SK-N-SH (cell line): Measurements from ENCODE around the gene MCTP1. TPM values are rescaled to one million over a fixed set of nuclear protein-coding genes. Genes with fewer than 3 reads are reported as not detected.

ENCODE experiments used
- CTCF ChIA-PET: fragments of 300-600, 350-600 bp; formaldehyde crosslinking; extraction: SDS; loops from one replicate; lab custom pipeline; 2021; lab: Yijun Ruan, JAX
- POLR2A ChIA-PET: fragments of 350-600 bp; sonication (Branson Sonifier 250); formaldehyde crosslinking; extraction: SDS; loops from one replicate; lab custom pipeline; 2020; ENCODE audit warnings: antibody characterized with exemption, inconsistent platforms; lab: Yijun Ruan, JAX
- DNase-seq: peaks from one replicate; pipeline ENCODE4 v3.0.0; 2012
- H2AFZ ChIP-seq: fragments of 200-600 bp; sonication (generic); 2 replicates; pipeline ENCODE4 v1.8.1; 2016; ENCODE audit warnings: antibody characterized with exemption, mild to moderate bottlenecking, low read depth
- H3F3A ChIP-seq: fragments of 200-600 bp; sonication (generic); replicated peaks from 2 replicates; pipeline ENCODE3; 2016; ENCODE audit warnings: antibody characterized with exemption, mild to moderate bottlenecking; ENCODE audit not compliant: insufficient read depth
- H3K27ac ChIP-seq, 2 experiments: fragments of 200-500 bp in 1 of 2; fragments of 200-600 bp in 1 of 2; sonication (Bioruptor generic) in 1 of 2; sonication (generic), shearing (Covaris generic) in 1 of 2; 2 replicates each; pipeline versions ENCODE4 v1.5.1 to v1.6.1; 2014 to 2016; ENCODE audit warnings: low read depth in 2 of 2, inconsistent platforms in 1 of 2, low read length in 1 of 2, mild to moderate bottlenecking in 1 of 2, mixed read lengths in 1 of 2
- H3K27me3 ChIP-seq: fragments of 200-600 bp; sonication (generic), shearing (Covaris generic); 2 replicates; pipeline ENCODE4 v1.6.1; 2016; ENCODE audit warnings: mixed run types; ENCODE audit not compliant: insufficient read depth
- H3K36me3 ChIP-seq, 2 experiments: fragments of 200-500 bp in 1 of 2; fragments of 200-600 bp in 1 of 2; sonication (Bioruptor generic) in 1 of 2; sonication (generic) in 1 of 2; replicated peaks in 1 of 2; 2 replicates each; pipeline versions ENCODE3 to v1.5.1; 2014 to 2016; ENCODE audit warnings: low read length in 1 of 2, mild to moderate bottlenecking in 1 of 2; ENCODE audit not compliant: insufficient read depth in 2 of 2, control insufficient read depth in 1 of 2
- H3K4me1 ChIP-seq, 2 experiments: fragments of 200-500 bp in 1 of 2; fragments of 200-600 bp in 1 of 2; sonication (Bioruptor generic) in 1 of 2; sonication (generic), shearing (Covaris generic) in 1 of 2; 2 replicates each; pipeline versions ENCODE4 v1.5.1 to v1.6.1; 2014 to 2016; ENCODE audit warnings: low read depth in 1 of 2, low read length in 1 of 2, mixed run types in 1 of 2; ENCODE audit not compliant: insufficient read depth in 2 of 2, control insufficient read depth in 1 of 2
- H3K4me2 ChIP-seq: fragments of 200-600 bp; sonication (generic), shearing (Covaris generic); 2 replicates; pipeline ENCODE4 v1.6.1; 2017; ENCODE audit warnings: mixed run types
- H3K4me3 ChIP-seq, 2 experiments: fragments of 200-500 bp in 1 of 2; fragments of 200-600 bp in 1 of 2; sonication (Bioruptor generic) in 1 of 2; sonication (generic), shearing (Covaris generic) in 1 of 2; 2 replicates each; pipeline versions ENCODE4 v1.5.1 to v1.8.1; 2014 to 2016; ENCODE audit warnings: low read depth in 2 of 2, inconsistent platforms in 1 of 2, low read length in 1 of 2, mild to moderate bottlenecking in 1 of 2, mixed read lengths in 1 of 2, moderate library complexity in 1 of 2
- H3K79me2 ChIP-seq: fragments of 200-600 bp; sonication (generic); 2 replicates; pipeline ENCODE4 v1.8.1; 2017; ENCODE audit warnings: mild to moderate bottlenecking; ENCODE audit not compliant: insufficient read depth
- H3K9ac ChIP-seq: fragments of 200-600 bp; sonication (generic); 2 replicates; pipeline ENCODE4 v1.6.1; 2017; ENCODE audit warnings: mixed run types
- H3K9me2 ChIP-seq: fragments of 200-600 bp; sonication (generic); 2 replicates; pipeline ENCODE4 v1.6.1; 2017; ENCODE audit warnings: mixed run types
- H3K9me3 ChIP-seq: fragments of 200-600 bp; sonication (generic); 2 replicates; pipeline ENCODE4 v1.6.1; 2017; ENCODE audit warnings: mixed run types, mild to moderate bottlenecking, moderate library complexity
- H4K20me1 ChIP-seq: fragments of 200-600 bp; sonication (generic); 2 replicates; pipeline ENCODE4 v1.6.1; 2017; ENCODE audit warnings: mild to moderate bottlenecking, mixed run types; ENCODE audit not compliant: insufficient read depth
- CHD2 ChIP-seq: fragments of 150-350 bp; IDR thresholded peaks from 2 replicates; pipeline ENCODE4 v1.6.1; 2018; ENCODE audit warnings: low read length; ENCODE audit not compliant: partially characterized antibody
- FOSL2 ChIP-seq: IDR thresholded peaks from 2 replicates; pipeline ENCODE4 v1.4.0; 2012; ENCODE audit warnings: low read depth, mild to moderate bottlenecking, moderate library complexity, borderline replicate concordance
- FOXJ3 ChIP-seq: sonication (generic); formaldehyde crosslinking; IDR thresholded peaks from 2 replicates; pipeline ENCODE4 v1.5.1; 2020; ENCODE audit warnings: mild to moderate bottlenecking, missing genetic modification reagents
- FOXM1 ChIP-seq: IDR thresholded peaks from 2 replicates; pipeline ENCODE4 v1.4.0; 2012; ENCODE audit warnings: low read depth, mild to moderate bottlenecking
- GABPA ChIP-seq: IDR thresholded peaks from 2 replicates; pipeline ENCODE4 v1.4.0; 2012; ENCODE audit warnings: low read depth, mild to moderate bottlenecking
- NRF1 ChIP-seq: IDR thresholded peaks from 2 replicates; pipeline ENCODE4 v1.6.1; 2012; ENCODE audit warnings: low read depth, mild to moderate bottlenecking, low read length
- PBX3 ChIP-seq: IDR thresholded peaks from 2 replicates; pipeline ENCODE4; 2012
- POLR2AphosphoS5 ChIP-seq: IDR thresholded peaks from 2 replicates; pipeline ENCODE4 v1.6.1; 2012; ENCODE audit warnings: low read depth, low read length
- RAD21 ChIP-seq: IDR thresholded peaks from 2 replicates; pipeline ENCODE4 v1.6.1; 2012; ENCODE audit warnings: mild to moderate bottlenecking, low read length
- RCOR1 ChIP-seq: fragments of 150-350 bp; IDR thresholded peaks from 2 replicates; pipeline ENCODE4 v1.6.1; 2017; ENCODE audit warnings: antibody characterized with exemption, low read length
- RFX5 ChIP-seq: IDR thresholded peaks from 2 replicates; pipeline ENCODE4 v1.6.1; 2012; ENCODE audit warnings: mild to moderate bottlenecking, improper control_type of control experiment, low read length
- SIN3A ChIP-seq: IDR thresholded peaks from 2 replicates; pipeline ENCODE4 v1.6.1; 2012; ENCODE audit warnings: low read depth, mild to moderate bottlenecking, low read length, moderate library complexity, borderline replicate concordance
- SMC3 ChIP-seq: IDR thresholded peaks from 2 replicates; pipeline ENCODE4 v1.6.1; 2012; ENCODE audit warnings: low read depth, low read length, improper control_type of control experiment
- TAF1 ChIP-seq: IDR thresholded peaks from 2 replicates; pipeline ENCODE4 v1.6.1; 2012; ENCODE audit warnings: low read depth, mild to moderate bottlenecking, low read length, moderate library complexity, borderline replicate concordance
- TEAD4 ChIP-seq: IDR thresholded peaks from 2 replicates; pipeline ENCODE4 v1.4.0; 2012; ENCODE audit warnings: mild to moderate bottlenecking, borderline replicate concordance; ENCODE audit not compliant: insufficient read depth
- ZBTB33 ChIP-seq: IDR thresholded peaks from 2 replicates; pipeline ENCODE4 v1.4.0; 2012; ENCODE audit warnings: low read depth, borderline replicate concordance
- WGBS: methylation state at CpG from one replicate; pipeline ENCODE4 v1.1.6; 2017; ENCODE audit warnings: low lambda C conversion rate; 5-methylcytosine and 5-hydroxymethylcytosine counted together
- polyA plus RNA-seq, 3 experiments: library from polyadenylated mRNA; depleted of rRNA; stranded (reverse); fragments of >200 nt; gene quantifications; 2 replicates each; pipeline ENCODE4 v1.2.3, GENCODE V29; 2012
- TF ChIP-seq, protein P1 (sequence below): IDR thresholded peaks from 2 replicates; pipeline ENCODE4 v1.6.1; 2012; ENCODE audit warnings: mild to moderate bottlenecking, low read depth, low read length, moderate library complexity
- TF ChIP-seq, protein P2 (sequence below): fragments of 150-350 bp; IDR thresholded peaks from 2 replicates; pipeline ENCODE4 v1.6.1; 2016; ENCODE audit warnings: mild to moderate bottlenecking, low read depth, low read length
- TF ChIP-seq, protein P3 (sequence below): IDR thresholded peaks from 2 replicates; pipeline ENCODE4 v1.4.0; 2012; ENCODE audit warnings: low read depth, borderline replicate concordance

The MCTP1 gene
- polyA plus RNA-seq, 1 of the 3 experiments (the other 2 are of a cell fraction): 0.53 TPM

DNA sequence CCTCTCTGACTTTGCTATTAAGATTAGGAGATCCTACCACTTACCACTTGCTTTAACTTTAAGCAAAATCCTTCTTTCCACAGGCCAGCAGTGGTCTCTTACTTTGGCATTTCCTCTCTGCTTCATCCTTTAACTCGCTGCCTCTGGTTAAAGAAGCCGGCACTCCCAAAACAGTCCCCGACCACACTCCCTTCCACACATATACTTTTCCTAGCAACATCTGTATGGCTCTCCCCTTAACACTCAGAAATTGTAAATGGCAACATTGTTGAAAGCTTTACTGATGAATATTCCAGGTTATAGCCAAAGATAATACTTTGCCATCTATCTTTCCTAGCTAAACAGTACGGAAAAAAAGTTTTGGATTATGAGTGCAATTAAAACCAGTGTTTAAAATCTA, 133.2 kb downstream of the MCTP1 start (continued):
- TF ChIP-seq, protein P1, sequence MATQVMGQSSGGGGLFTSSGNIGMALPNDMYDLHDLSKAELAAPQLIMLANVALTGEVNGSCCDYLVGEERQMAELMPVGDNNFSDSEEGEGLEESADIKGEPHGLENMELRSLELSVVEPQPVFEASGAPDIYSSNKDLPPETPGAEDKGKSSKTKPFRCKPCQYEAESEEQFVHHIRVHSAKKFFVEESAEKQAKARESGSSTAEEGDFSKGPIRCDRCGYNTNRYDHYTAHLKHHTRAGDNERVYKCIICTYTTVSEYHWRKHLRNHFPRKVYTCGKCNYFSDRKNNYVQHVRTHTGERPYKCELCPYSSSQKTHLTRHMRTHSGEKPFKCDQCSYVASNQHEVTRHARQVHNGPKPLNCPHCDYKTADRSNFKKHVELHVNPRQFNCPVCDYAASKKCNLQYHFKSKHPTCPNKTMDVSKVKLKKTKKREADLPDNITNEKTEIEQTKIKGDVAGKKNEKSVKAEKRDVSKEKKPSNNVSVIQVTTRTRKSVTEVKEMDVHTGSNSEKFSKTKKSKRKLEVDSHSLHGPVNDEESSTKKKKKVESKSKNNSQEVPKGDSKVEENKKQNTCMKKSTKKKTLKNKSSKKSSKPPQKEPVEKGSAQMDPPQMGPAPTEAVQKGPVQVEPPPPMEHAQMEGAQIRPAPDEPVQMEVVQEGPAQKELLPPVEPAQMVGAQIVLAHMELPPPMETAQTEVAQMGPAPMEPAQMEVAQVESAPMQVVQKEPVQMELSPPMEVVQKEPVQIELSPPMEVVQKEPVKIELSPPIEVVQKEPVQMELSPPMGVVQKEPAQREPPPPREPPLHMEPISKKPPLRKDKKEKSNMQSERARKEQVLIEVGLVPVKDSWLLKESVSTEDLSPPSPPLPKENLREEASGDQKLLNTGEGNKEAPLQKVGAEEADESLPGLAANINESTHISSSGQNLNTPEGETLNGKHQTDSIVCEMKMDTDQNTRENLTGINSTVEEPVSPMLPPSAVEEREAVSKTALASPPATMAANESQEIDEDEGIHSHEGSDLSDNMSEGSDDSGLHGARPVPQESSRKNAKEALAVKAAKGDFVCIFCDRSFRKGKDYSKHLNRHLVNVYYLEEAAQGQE: no peak
- TF ChIP-seq SMC3 (no peak), FOSL2 (no peak), SIN3A (no peak), TAF1 (no peak), PBX3 (no peak)

GRCh38 chr5:95149387-95149786, 135.5 kb downstream of the MCTP1 start:
- H3K9ac ChIP-seq: no peak overlapping the region
- H3K27ac ChIP-seq: no peak overlapping the region
- no peaks in the 10 kb centered on the region for H3K79me2 ChIP-seq
- no peaks in the 10 kb centered on the region for H3K27me3 ChIP-seq
- no peak overlapping the region for H2AFZ ChIP-seq
- TF ChIP-seq RAD21 (no peak), POLR2AphosphoS5 (no peak), RCOR1 (no peak), NRF1 (no peak), ZBTB33 (no peak), FOXM1 (no peak), FOXJ3 (CRISPR knock-in tag) (no peak), CHD2 (no peak), RFX5 (no peak), TEAD4 (no peak), GABPA (no peak)
- TF ChIP-seq, protein P2, sequence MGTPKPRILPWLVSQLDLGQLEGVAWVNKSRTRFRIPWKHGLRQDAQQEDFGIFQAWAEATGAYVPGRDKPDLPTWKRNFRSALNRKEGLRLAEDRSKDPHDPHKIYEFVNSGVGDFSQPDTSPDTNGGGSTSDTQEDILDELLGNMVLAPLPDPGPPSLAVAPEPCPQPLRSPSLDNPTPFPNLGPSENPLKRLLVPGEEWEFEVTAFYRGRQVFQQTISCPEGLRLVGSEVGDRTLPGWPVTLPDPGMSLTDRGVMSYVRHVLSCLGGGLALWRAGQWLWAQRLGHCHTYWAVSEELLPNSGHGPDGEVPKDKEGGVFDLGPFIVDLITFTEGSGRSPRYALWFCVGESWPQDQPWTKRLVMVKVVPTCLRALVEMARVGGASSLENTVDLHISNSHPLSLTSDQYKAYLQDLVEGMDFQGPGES: no peak
- TF ChIP-seq, protein P1: no peak
- TF ChIP-seq, protein P3, sequence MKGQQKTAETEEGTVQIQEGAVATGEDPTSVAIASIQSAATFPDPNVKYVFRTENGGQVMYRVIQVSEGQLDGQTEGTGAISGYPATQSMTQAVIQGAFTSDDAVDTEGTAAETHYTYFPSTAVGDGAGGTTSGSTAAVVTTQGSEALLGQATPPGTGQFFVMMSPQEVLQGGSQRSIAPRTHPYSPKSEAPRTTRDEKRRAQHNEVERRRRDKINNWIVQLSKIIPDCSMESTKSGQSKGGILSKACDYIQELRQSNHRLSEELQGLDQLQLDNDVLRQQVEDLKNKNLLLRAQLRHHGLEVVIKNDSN: no peak
- no peaks in the 10 kb centered on the region for H3K9me3 ChIP-seq
- H3K36me3 ChIP-seq: no peaks in the 10 kb centered on the region
- H3K9me2 ChIP-seq: no peaks in the 10 kb centered on the region
- ChIA-PET CTCF (no interaction called here), POLR2A (no interaction called here)
- no peaks in the 10 kb centered on the region for H3K4me1 ChIP-seq
- DNase-seq: no peak
- H3F3A ChIP-seq: no peaks in the 10 kb centered on the region
- no peak overlapping the region for H3K4me2 ChIP-seq
- no peaks in the 10 kb centered on the region for H4K20me1 ChIP-seq
- H3K4me3 ChIP-seq: no peak overlapping the region
- WGBS: no CpG with 5 or more reads among the region's 4 CpGs
